HG03280 (cell line): Measurements from ENCODE around the gene SRSF6.
"Not testable (repeated sequence)": the region's sequence is repeated elsewhere in the genome, so short reads cannot be mapped to it uniquely, and the experiment has no call there.

Experiments used
- ATAC-seq: cut with Tn5 transposase; IDR thresholded peaks from one replicate; pipeline ENCODE4 v1.9.1; 2021; ENCODE audit warnings: mild to moderate bottlenecking, moderate library complexity; ENCODE audit not compliant: unreplicated experiment

The SRSF6 gene

GRCh38 chr20:43448748-43449535 is 8.8 kb upstream of the SRSF6 start:
- ATAC-seq: no peak

GRCh38 chr20:43450841-43451799 is 6.6 kb upstream of the SRSF6 start:
- ATAC-seq: no peak

GRCh38 chr20:43452404-43453126 is 5.1 kb upstream of the SRSF6 start:
- no peak for ATAC-seq

- not testable (repeated sequence) for ATAC-seq
Observed at GRCh38 chr20:43456252-43456651, 1.4 kb upstream of the SRSF6 start.

GRCh38 chr20:43456809-43457639 is 672 bp upstream of the SRSF6 start:
- ATAC-seq: peak; percentile 70

- peak; percentile 23 for ATAC-seq
Observed at GRCh38 chr20:43458422-43458924, 777 bp downstream of the SRSF6 start.

- no peak for ATAC-seq
Observed at GRCh38 chr20:43459022-43459942, 1.6 kb downstream of the SRSF6 start.

GRCh38 chr20:43460172-43460829 is 2.6 kb downstream of the SRSF6 start:
- no peak for ATAC-seq

GRCh38 chr20:43460830-43461200 is 3.1 kb downstream of the SRSF6 start:
- no peak for ATAC-seq

GRCh38 chr20:43461894-43462659 is 4.4 kb downstream of the SRSF6 start:
- ATAC-seq: no peak

GRCh38 chr20:43462660-43463526 is 5.2 kb downstream of the SRSF6 start:
- ATAC-seq: no peak

- no peak for ATAC-seq
Observed at GRCh38 chr20:43463527-43464218, 6.0 kb downstream of the SRSF6 start.

GRCh38 chr20:43464219-43464790 is 6.6 kb downstream of the SRSF6 start:
- no peak for ATAC-seq

- ATAC-seq: no peak
Observed at GRCh38 chr20:43465625-43465943, 7.9 kb downstream of the SRSF6 start.

GRCh38 chr20:43467589-43467988 is 9.9 kb downstream of the SRSF6 start:
- no peak for ATAC-seq
